LNCAP (cell line): Measurements from ENCODE around the gene ATF6.

Source experiments
- TF ChIP-seq, protein P1 (sequence below): fragments of 450-650 bp; IDR thresholded peaks from 2 replicates; pipeline ENCODE4 v1.5.1; 2017; ENCODE audit warnings: mild to moderate bottlenecking

The ATF6 gene

DNA sequence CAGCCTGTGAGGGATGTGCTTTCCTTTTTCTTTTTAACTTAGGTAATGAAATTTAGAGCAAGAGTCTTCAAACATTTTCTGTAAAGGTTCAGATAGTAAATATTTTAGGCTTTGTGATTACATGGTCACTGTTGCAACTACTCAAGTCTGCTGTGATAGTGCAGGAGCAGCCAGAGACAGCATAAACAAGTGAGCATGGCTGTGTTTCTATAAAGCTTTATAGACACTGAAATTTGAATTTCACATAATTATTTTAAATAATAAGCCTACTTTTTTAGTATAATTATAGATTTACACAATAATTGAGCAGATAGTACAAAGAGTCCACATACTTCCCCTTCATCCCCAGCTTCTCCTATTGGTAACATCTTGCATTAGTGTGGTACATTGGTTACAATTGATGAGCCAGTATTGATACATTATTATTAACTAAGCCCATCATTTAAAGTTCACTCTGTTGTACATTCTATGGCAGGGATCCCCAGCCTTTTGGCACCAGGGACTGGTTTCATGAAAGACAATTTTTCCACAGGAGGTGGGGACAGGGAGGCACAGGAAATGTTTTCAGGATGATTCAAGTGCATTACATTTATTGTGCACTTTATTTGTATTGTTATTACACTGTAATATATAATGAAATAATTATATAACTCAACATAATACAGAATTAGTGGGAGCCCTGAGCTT, 3.0 kb downstream of the ATF6 start:
- TF ChIP-seq, protein P1, sequence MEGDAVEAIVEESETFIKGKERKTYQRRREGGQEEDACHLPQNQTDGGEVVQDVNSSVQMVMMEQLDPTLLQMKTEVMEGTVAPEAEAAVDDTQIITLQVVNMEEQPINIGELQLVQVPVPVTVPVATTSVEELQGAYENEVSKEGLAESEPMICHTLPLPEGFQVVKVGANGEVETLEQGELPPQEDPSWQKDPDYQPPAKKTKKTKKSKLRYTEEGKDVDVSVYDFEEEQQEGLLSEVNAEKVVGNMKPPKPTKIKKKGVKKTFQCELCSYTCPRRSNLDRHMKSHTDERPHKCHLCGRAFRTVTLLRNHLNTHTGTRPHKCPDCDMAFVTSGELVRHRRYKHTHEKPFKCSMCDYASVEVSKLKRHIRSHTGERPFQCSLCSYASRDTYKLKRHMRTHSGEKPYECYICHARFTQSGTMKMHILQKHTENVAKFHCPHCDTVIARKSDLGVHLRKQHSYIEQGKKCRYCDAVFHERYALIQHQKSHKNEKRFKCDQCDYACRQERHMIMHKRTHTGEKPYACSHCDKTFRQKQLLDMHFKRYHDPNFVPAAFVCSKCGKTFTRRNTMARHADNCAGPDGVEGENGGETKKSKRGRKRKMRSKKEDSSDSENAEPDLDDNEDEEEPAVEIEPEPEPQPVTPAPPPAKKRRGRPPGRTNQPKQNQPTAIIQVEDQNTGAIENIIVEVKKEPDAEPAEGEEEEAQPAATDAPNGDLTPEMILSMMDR, result no peak

DNA sequence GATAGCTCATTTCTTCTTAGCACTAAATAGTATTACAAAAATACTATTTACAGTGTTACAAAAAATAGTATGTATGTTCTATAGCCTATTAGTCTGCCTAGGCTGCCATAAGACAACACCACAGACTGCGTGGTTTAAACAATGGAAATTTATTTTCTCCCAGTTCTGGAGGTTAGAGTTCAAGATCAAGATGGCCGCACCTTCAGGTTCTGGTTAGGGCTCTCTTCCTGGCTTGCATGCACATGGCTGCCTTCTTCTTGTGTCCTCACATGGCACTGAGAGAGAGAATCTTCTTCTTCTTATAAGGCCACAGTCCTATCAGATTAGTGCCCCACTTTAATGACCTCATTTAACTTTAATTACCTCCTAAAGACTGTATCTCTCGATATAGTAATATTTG, 4.1 kb downstream of the ATF6 start:
- TF ChIP-seq, protein P1, result no peak

DNA sequence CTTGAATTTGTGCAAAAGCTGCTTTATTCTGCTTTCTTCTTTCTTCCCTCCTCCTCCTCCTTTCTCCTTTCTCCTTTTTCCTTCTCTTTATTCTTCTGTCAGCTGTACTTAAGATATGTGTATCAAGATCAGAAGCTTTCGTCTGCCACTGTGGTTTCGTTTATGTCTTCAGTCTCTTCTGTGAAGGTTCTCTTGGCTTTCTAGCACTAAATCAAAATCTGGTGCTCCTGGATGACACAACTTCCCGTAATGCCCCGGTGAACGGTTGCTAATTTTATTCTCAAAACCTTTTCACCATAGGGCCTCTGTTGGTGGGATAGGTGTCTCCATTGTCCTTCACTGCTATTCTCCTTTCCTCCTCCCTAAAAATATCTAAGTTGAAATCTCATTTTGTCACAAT, 5.0 kb downstream of the ATF6 start:
- TF ChIP-seq, protein P1, result no peak

DNA sequence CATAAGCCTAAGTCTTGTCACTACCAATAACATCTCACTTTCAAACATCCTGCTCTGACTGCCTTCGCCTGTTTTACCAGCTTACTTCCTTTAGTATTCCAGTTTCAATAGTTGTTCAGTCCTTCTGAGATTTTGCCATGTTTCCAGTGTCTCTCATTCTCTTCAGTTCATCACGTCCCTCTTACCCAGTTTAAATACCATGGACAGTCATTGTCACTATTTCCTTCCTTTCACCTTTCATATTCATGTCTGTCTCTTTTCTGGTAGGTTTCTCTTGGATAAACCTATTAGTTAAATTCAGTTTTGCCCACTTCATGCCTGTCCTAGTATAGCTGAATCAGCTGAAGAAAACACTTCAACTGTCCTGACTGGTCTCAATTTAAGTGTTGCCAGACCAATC, 5.9 kb downstream of the ATF6 start:
- TF ChIP-seq, protein P1, result no peak

DNA sequence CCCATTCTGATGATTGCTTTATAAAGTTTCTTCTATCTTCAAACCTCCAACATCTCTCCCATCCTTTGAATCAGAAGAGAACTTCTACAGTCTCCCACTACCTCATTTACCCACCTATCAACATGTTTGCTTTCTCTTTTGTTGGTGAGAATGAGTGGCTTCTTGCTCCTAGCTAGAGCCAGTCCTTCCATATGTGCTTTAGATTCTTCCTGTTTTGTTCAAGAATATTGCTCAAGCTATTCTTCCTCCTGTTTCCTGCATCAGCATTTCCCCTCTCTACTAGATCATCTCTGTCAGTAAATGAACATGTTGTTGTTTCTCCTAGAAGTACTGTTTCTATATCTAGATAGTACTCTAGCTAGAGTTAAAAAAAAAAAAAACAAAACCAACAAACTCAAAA, 6.3 kb downstream of the ATF6 start:
- TF ChIP-seq, protein P1, result no peak

DNA sequence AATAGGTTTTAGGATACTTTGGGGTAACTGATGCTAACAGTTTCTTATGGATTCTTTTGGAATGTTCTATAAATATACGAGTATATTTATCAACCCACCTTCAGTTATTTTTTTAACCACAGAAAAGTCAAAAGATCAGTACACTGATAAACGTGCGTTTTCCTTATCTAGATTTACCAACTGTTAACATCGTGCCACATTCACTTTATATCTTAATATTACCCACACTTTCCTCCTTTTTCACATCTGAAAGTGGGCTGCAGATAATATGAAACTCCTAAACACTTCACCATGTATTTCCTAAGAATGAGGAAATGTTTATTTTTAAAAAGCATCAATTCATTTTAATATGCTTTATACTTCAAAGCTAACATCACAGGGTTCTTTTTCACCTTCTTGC, 7.7 kb downstream of the ATF6 start:
- TF ChIP-seq, protein P1, result no peak

DNA sequence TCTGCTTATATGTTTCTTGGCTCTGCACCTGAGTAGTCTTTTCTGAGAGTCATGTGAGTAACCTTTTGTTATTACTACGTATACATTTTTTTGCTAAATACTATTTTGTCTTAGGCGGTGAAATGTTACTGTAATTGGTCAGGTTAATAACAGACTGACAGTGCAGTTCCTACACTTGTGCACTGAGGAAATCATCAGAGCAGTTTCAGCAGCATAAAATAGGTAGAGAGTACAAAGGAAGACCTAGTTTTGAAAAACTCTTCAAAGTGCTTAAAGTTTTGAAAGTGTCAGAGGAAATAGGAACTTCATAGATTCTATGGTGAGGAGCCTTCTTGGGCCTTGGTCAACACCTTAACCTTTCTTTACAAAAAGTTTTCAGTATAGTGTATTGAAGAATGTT, 11.1 kb downstream of the ATF6 start:
- TF ChIP-seq, protein P1, result no peak

DNA sequence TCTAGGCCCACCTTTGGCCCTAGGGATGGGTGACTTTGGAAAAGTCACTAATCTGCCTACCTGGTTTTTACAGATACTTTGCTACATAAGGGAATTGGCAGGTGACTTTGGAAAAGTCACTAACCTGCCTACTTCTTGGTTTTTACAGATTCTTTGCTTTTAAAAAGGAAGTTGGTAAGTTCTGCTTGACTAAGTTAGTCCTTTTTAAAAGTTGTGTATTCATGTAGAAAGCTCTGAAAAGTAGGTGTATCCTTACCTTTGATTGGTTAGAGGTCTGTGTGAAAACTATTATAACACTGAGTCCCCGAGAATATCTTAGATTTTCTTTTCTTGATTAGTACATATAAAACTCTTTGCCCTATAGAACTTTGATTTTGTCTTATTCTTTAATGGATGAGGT, 12.4 kb downstream of the ATF6 start:
- TF ChIP-seq, protein P1, result no peak
